Keratinocyte (primary cell): Measurements from ENCODE around the gene ARL17A.
"Not testable (repeated sequence)": the region's sequence is repeated elsewhere in the genome, so short reads cannot be mapped to it uniquely, and the experiment has no call there.

Source experiments
- EZH2 ChIP-seq: IDR thresholded peaks from one replicate; pipeline ENCODE4 v1.6.1; 2012; ENCODE audit warnings: inconsistent platforms, mild to moderate bottlenecking, low read length, moderate library complexity
- TF ChIP-seq, protein P1 (sequence below), 3 experiments: IDR thresholded peaks in 1 of 3; conservative IDR thresholded peaks in 1 of 3; optimal IDR thresholded peaks in 1 of 3; 2 replicates in 2 of 3; 3 replicates in 1 of 3; pipeline versions ENCODE3 to v1.5.1; 2011; ENCODE audit warnings: low read length in 3 of 3, mild to moderate bottlenecking in 3 of 3, moderate library complexity in 2 of 3, control low read depth in 1 of 3, inconsistent platforms in 1 of 3; ENCODE audit not compliant: insufficient read depth in 2 of 3; ENCODE audit errors: extremely low read depth in 1 of 3

DNA sequence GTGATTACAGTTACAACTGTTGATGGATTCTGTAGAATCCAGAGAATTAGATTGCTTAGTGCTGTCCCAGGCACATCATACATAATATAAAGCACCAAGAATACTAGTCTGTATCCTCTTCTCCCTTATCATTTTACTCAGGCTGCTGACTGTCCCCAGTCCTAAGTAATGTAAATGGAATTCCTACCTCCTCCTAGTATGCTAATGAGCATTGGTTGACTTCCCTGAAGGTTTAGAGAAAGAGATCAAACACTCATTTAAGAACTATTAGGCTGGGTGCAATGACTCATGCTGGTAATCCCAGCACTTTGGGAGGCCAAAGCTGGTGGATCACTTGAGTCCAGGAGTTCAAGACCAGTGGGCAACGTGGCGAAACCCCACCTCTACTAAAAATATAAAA, 48.0 kb upstream of the ARL17A start:
- TF ChIP-seq, protein P1, sequence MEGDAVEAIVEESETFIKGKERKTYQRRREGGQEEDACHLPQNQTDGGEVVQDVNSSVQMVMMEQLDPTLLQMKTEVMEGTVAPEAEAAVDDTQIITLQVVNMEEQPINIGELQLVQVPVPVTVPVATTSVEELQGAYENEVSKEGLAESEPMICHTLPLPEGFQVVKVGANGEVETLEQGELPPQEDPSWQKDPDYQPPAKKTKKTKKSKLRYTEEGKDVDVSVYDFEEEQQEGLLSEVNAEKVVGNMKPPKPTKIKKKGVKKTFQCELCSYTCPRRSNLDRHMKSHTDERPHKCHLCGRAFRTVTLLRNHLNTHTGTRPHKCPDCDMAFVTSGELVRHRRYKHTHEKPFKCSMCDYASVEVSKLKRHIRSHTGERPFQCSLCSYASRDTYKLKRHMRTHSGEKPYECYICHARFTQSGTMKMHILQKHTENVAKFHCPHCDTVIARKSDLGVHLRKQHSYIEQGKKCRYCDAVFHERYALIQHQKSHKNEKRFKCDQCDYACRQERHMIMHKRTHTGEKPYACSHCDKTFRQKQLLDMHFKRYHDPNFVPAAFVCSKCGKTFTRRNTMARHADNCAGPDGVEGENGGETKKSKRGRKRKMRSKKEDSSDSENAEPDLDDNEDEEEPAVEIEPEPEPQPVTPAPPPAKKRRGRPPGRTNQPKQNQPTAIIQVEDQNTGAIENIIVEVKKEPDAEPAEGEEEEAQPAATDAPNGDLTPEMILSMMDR (optimal IDR thresholded peaks at IDR 0.05 in 1 of 3, IDR thresholded peaks at IDR 0.05 in 1 of 3, conservative IDR thresholded peaks at IDR 0.05 in 1 of 3; ENCODE audit: extremely low read depth in 1 of 3, insufficient read depth in 2 of 3, low read length in 3 of 3), result not testable (repeated sequence)
- TF ChIP-seq EZH2, result not testable (repeated sequence)
